Mononuclear cell (primary cell): ENCODE results near the gene LEKR1. TPM values are rescaled to one million over a fixed set of nuclear protein-coding genes. Genes with fewer than 3 reads are reported as not detected.

Experiments
- H3K27me3 ChIP-seq: 2 replicates; pipeline ENCODE4 v1.6.0; 2011; ENCODE audit warnings: low read length, control low read depth; ENCODE audit not compliant: insufficient read depth
- H3K4me1 ChIP-seq: 2 replicates; pipeline ENCODE4 v1.5.1; 2011; ENCODE audit warnings: mild to moderate bottlenecking, low read length, control low read depth; ENCODE audit not compliant: insufficient read depth
- H3K4me3 ChIP-seq: 2 replicates; pipeline ENCODE4 v1.5.1; 2011; ENCODE audit warnings: mild to moderate bottlenecking, low read length, moderate library complexity
- H3K9me3 ChIP-seq: 2 replicates; pipeline ENCODE4 v1.5.1; 2011; ENCODE audit warnings: low read depth, mild to moderate bottlenecking, control low read depth, low read length
- total RNA-seq: library from RNA; depleted of rRNA; stranded (reverse); fragments of >200 nt; gene quantifications from one replicate; pipeline ENCODE4 v1.2.3, GENCODE V29; 2012

The LEKR1 gene
- total RNA-seq, 1 donor: 9.4 TPM

GRCh38 chr3:157051591-157051990 is 225.4 kb downstream of the LEKR1 start:
- Histone ChIP-seq H3K27me3 (no peaks in the 10 kb centered on the region), H3K4me3 (no peak overlapping the region), H3K9me3 (no peaks in the 10 kb centered on the region), H3K4me1 (no peaks in the 10 kb centered on the region)

- Histone ChIP-seq H3K27me3 (no peaks in the 10 kb centered on the region), H3K9me3 (no peaks in the 10 kb centered on the region), H3K4me3 (no peak overlapping the region), H3K4me1 (no peaks in the 10 kb centered on the region)
Observed at GRCh38 chr3:157056035-157056434, 229.9 kb downstream of the LEKR1 start.

- H3K9me3 ChIP-seq: no peaks in the 10 kb centered on the region
- no peaks in the 10 kb centered on the region for H3K27me3 ChIP-seq
- no peaks in the 10 kb centered on the region for H3K4me1 ChIP-seq
- no peak overlapping the region for H3K4me3 ChIP-seq
Observed at GRCh38 chr3:157058392-157059071, 232.4 kb downstream of the LEKR1 start.

DNA sequence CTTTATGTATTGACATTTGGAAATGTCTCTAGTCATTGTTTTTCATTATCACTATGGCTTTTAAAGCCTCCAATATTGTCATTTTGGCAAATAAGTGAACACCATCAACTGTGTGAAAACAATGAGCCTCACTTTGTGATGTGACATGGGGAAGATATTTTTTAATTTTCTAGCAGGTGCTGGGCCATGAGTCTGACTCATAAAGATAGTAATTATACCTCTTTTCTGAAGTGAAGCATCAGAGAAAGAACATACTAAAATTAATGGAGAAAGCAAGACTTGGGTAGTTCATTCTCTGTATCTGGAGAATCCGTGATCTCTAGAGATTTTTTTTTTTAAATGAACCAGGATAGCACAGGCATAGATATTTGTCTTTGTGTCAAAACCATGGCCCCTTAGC is 233.0 kb downstream of the LEKR1 start:
- H3K4me3 ChIP-seq: no peak overlapping the region
- H3K9me3 ChIP-seq: no peaks in the 10 kb centered on the region
- H3K27me3 ChIP-seq: no peaks in the 10 kb centered on the region
- peaks cover 3% of the 10 kb centered on the region for H3K4me1 ChIP-seq

GRCh38 chr3:157059661-157060060 is 233.5 kb downstream of the LEKR1 start:
- H3K27me3 ChIP-seq: no peaks in the 10 kb centered on the region
- no peak overlapping the region for H3K4me3 ChIP-seq
- peaks cover 8% of the 10 kb centered on the region for H3K4me1 ChIP-seq
- no peaks in the 10 kb centered on the region for H3K9me3 ChIP-seq

DNA sequence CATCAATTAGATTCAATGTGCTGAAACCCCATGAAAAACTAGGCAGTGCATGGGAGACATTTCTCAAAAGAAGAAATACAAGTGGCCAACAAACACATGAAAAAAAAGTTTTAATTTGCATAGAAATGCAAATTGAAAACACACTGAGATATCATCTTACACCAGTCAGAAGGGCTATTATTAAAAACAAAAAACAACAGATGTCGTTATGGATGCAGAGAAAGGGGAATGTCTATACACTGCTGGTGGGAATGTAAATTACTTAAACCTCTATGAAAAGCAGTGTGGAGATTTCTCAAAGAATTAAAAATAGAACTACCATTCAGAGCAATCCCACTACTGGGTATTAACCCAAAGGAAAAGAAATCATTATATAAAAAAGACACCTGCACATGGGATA is 235.1 kb downstream of the LEKR1 start:
- H3K27me3 ChIP-seq: no peaks in the 10 kb centered on the region
- H3K4me1 ChIP-seq: peaks cover 10% of the 10 kb centered on the region
- no peaks in the 10 kb centered on the region for H3K9me3 ChIP-seq
- no peak overlapping the region for H3K4me3 ChIP-seq

- no peaks in the 10 kb centered on the region for H3K9me3 ChIP-seq
- H3K4me3 ChIP-seq: no peak overlapping the region
- peaks cover 14% of the 10 kb centered on the region for H3K4me1 ChIP-seq
- H3K27me3 ChIP-seq: no peaks in the 10 kb centered on the region
Observed at GRCh38 chr3:157063469-157063868, 237.3 kb downstream of the LEKR1 start.

DNA sequence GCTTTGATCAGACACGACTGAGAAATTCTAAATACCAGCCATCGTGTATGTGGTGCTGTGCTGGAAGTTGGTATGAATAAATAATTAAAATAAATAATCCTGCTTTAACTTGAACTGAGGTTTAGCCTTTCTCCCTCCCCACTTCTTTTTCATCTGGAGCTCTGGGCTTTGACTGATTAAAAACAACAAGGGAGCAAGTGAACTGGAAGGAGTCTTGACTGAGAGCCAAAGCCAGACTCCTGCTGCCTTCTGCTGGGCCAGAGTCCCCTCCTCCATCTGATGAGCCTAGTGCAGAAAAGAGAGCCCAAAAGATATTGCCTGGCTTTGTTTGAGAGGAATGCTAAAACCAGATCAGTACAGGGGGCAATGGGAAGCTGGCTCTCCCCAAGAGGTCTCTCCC is 237.8 kb downstream of the LEKR1 start:
- Histone ChIP-seq H3K4me1 (peaks cover 14% of the 10 kb centered on the region), H3K9me3 (no peaks in the 10 kb centered on the region), H3K4me3 (no peak overlapping the region)

DNA sequence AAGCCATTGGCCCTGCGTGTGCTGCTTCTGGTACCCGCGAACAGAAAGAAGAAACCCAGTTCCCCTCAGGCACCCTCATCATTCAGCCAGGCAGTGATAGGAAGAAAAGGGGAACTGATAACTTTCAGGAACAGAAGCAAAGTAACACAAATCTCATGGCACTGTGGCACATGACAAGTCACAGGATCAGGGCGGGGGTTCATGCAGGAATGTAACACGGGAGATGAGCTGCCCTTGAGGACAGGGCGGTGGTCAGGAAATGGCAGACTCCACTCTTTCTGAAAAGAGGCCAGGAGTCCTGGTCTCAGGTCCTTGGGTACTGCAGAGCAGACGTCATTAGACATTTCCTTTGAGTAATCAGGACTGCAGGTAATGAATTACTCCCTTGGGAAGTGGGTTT is 238.2 kb downstream of the LEKR1 start:
- H3K4me3 ChIP-seq: no peak overlapping the region
- peaks cover 14% of the 10 kb centered on the region for H3K4me1 ChIP-seq
- no peaks in the 10 kb centered on the region for H3K27me3 ChIP-seq
- no peaks in the 10 kb centered on the region for H3K9me3 ChIP-seq

More for the DNA sequence above, 237.8 kb downstream of the LEKR1 start:
- no peaks in the 10 kb centered on the region for H3K27me3 ChIP-seq

DNA sequence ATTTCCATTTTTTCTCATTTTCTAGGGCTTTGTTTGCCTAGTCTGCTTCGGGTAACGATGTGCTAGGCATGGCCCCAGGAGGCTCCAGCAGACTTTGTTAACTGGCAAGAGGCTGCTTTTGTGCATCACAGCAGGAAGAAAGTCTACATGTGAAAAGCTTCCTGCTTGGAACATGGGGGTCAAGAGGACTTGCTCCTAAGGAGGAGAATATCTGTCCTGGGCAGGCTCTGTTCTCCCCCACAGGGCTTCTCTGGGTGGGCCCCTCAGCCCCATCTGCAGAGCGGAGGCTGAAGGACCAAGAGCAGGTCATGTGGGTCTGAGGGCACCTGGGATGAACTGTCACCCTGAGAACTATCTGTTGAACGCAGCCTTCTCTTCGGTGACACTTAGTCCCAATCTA is 239.0 kb downstream of the LEKR1 start:
- Histone ChIP-seq H3K4me1 (peaks cover 14% of the 10 kb centered on the region), H3K9me3 (no peaks in the 10 kb centered on the region), H3K4me3 (no peak overlapping the region), H3K27me3 (no peaks in the 10 kb centered on the region)

- no peaks in the 10 kb centered on the region for H3K9me3 ChIP-seq
- H3K4me3 ChIP-seq: no peak overlapping the region
- no peaks in the 10 kb centered on the region for H3K27me3 ChIP-seq
- H3K4me1 ChIP-seq: peaks cover 14% of the 10 kb centered on the region
Observed at GRCh38 chr3:157066335-157067098, 240.4 kb downstream of the LEKR1 start.

DNA sequence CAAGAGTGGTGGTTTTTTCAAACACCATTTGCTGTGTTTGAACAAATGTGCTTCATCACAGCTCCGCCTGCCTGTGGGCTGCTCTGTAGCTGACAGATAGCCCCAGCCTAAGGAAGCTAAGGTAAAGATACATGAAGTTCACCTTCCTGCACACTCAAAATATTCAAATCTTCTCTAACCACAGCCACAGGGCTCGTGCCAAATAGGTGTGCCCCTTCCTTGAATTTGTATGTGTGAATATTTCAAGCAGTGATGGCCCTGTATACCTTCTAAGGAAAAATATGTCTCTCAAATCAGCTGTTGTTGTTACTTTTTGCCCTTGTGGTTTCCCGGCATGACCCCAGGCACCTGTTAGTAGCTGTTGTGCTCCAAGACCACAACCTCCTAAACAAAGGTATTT is 241.0 kb downstream of the LEKR1 start:
- H3K4me1 ChIP-seq: peaks cover 14% of the 10 kb centered on the region
- no peaks in the 10 kb centered on the region for H3K9me3 ChIP-seq
- no peak overlapping the region for H3K4me3 ChIP-seq
- no peaks in the 10 kb centered on the region for H3K27me3 ChIP-seq

- peaks cover 9% of the 10 kb centered on the region for H3K4me1 ChIP-seq
- no peaks in the 10 kb centered on the region for H3K27me3 ChIP-seq
- no peaks in the 10 kb centered on the region for H3K9me3 ChIP-seq
- H3K4me3 ChIP-seq: no peak overlapping the region
Observed at GRCh38 chr3:157069406-157069805, 243.3 kb downstream of the LEKR1 start.

DNA sequence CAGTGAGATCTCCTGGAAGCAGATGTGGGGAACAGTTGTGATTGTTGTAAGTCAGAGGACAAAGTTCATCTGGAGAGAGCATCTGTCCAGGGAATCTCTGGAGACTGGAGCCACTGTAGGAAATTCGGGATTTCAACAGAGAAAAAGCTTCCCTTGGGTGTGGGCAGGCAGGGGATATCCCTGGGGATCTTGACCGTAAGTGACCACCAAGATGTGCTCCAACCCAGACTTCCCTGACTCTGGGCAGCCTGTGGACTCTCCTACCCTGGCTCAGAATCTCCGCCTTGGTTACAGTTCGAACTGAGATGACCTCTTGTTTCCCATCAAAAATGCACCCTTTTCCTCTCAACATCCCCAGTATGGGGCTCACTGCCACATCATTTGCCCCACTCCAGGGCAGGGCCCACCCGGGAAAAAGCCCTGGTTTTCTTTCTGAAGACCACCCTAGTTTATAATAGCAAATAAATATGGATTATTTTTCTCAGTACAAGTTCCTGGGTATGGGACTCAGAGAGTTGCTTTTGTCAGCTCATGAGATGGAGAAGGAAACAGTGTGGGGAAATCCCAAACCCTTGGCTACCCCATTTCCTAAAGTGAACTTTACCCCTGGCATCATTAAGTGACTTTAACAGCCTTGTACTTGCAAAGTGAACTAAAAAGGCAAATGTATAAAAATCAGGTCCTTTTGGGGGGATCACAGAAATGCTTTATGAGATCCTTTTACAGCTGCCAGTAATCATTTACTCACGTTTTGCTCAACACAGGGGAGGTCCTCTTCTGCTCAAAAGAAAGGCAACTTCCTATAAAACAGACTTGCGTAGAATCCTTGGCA is 243.9 kb downstream of the LEKR1 start:
- no peaks in the 10 kb centered on the region for H3K27me3 ChIP-seq
- H3K4me3 ChIP-seq: no peak overlapping the region
- no peaks in the 10 kb centered on the region for H3K9me3 ChIP-seq
- peaks cover 4% of the 10 kb centered on the region for H3K4me1 ChIP-seq

DNA sequence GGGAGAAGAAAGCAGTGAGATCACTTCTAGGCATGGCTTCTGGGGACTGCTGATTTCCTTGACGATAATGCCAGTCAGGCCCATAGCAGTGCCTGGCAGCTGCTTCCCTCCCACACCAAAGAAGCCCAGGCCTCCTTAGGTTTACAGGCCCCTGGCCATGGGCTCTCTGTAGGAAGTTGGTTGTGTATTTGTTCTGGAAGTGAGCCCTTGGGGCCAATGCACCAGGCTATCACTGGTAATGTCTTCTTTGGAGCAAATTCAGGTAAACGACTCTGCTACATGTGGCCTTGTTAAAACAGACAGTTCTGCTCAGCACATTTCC is 244.5 kb downstream of the LEKR1 start:
- Histone ChIP-seq H3K4me1 (peaks cover 4% of the 10 kb centered on the region), H3K9me3 (no peaks in the 10 kb centered on the region), H3K4me3 (no peak overlapping the region), H3K27me3 (no peaks in the 10 kb centered on the region)
